Endothelial cell (in vitro differentiated cells): ENCODE data around the gene BICDL2. TPM values are rescaled to one million over a fixed set of nuclear protein-coding genes. Genes with fewer than 3 reads are reported as not detected.

Experiments used
- DNase-seq: peaks from one replicate; pipeline ENCODE4 v3.0.0; 2021; ENCODE audit warnings: low spot score
- H3K27ac Mint-ChIP-seq: one replicate; pipeline ENCODE4 v1.8.0; 2021; ENCODE audit warnings: mixed read lengths, inconsistent platforms; ENCODE audit not compliant: unreplicated experiment
- H3K27me3 Mint-ChIP-seq: one replicate; pipeline ENCODE4 v1.8.0; 2021; ENCODE audit warnings: mild to moderate bottlenecking, moderate library complexity, mixed read lengths, inconsistent platforms; ENCODE audit not compliant: unreplicated experiment
- H3K36me3 Mint-ChIP-seq: one replicate; pipeline ENCODE4 v1.8.0; 2021; ENCODE audit warnings: mild to moderate bottlenecking, low read depth, mixed read lengths, inconsistent platforms; ENCODE audit not compliant: unreplicated experiment
- H3K4me1 Mint-ChIP-seq: one replicate; pipeline ENCODE4 v1.8.0; 2021; ENCODE audit warnings: mild to moderate bottlenecking, mixed read lengths, inconsistent platforms; ENCODE audit not compliant: unreplicated experiment
- H3K4me3 Mint-ChIP-seq: one replicate; pipeline ENCODE4 v1.8.0; 2021; ENCODE audit warnings: mild to moderate bottlenecking, mixed read lengths, inconsistent platforms; ENCODE audit not compliant: unreplicated experiment
- H3K9me3 Mint-ChIP-seq: one replicate; pipeline ENCODE4 v1.8.0; 2021; ENCODE audit warnings: mixed read lengths, inconsistent platforms; ENCODE audit not compliant: unreplicated experiment
- total RNA-seq: library from RNA; stranded (reverse); fragmentation: NEBNext Ultra II Directional; extraction: Animal tissue kit (Norgen Biotek cat#: 25700); gene quantifications from one replicate; pipeline ENCODE4 v1.2.1, GENCODE V29; 2021; ENCODE audit not compliant: unreplicated experiment
- TF ChIP-seq, protein P1 (sequence below): fragments of 200-600 bp; sonication (generic); IDR thresholded peaks from one replicate; pipeline ENCODE4 v1.5.0; 2021; ENCODE audit warnings: antibody characterized with exemption; ENCODE audit not compliant: unreplicated experiment

Gene BICDL2
- total RNA-seq, 1 donor from 2014 or later: 0.13 TPM

DNA sequence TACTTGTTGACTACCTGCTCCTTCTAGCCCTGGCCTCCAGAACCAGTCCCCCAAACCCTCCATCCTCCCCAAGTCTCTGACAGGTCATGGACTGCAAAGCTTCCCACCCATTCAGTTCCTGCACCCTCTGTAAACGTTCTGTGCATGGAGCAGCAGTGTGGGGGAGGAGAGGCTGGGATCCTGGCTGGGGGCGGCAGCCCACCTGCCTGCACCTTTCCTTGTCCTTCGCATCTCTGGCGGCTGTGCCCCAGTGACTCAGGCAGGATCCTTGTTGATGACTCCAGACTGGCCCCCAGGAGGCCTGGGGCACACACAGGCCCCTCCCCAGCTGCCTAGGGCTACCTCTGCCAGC lies 54.9 kb downstream of the BICDL2 start:
- H3K36me3 Mint-ChIP-seq: no peaks in the 10 kb centered on the region
- peaks cover 7% of the 10 kb centered on the region for H3K27me3 Mint-ChIP-seq
- peak overlapping the region; percentile 51 for H3K4me3 Mint-ChIP-seq
- no peaks in the 10 kb centered on the region for H3K9me3 Mint-ChIP-seq
- TF ChIP-seq, protein P1, sequence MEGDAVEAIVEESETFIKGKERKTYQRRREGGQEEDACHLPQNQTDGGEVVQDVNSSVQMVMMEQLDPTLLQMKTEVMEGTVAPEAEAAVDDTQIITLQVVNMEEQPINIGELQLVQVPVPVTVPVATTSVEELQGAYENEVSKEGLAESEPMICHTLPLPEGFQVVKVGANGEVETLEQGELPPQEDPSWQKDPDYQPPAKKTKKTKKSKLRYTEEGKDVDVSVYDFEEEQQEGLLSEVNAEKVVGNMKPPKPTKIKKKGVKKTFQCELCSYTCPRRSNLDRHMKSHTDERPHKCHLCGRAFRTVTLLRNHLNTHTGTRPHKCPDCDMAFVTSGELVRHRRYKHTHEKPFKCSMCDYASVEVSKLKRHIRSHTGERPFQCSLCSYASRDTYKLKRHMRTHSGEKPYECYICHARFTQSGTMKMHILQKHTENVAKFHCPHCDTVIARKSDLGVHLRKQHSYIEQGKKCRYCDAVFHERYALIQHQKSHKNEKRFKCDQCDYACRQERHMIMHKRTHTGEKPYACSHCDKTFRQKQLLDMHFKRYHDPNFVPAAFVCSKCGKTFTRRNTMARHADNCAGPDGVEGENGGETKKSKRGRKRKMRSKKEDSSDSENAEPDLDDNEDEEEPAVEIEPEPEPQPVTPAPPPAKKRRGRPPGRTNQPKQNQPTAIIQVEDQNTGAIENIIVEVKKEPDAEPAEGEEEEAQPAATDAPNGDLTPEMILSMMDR: no peak
- H3K4me1 Mint-ChIP-seq: peaks cover 13% of the 10 kb centered on the region
- no peak for DNase-seq
- H3K27ac Mint-ChIP-seq: peak overlapping the region; percentile 25

DNA sequence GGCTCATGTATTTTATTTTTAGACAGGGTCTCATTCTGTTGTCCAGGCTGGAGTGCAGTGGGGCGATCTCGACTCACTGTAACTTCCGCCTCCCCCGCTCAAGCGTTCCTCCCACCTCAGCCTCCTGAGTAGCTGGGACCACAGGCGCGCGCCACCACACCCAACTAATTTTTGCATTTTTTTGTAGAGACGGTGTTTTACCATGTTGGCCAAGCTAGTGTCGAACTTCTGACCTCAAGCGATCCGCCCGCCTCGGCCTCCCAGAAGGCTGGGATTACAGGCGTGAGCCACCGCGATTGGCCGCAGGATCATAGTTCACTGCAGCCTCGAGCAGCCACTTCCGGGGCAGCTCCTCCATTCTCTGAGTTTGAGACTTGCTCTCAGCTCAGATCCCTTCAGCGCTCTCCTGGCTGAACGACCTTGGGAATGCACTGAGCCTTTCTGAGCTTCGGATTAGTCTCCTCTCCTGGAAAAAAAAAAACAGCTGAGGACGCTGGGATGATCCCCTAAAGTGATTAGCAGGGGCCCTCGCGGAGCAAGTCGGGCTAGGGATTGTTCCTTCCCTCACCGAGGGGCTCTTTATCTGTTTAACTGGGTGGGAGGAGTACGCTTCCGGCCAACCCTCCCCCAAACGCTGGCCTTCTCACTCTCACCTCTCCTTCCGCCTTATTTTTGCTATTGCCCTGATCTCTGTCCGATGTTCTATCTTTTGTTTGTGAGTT lies 55.4 kb downstream of the BICDL2 start:
- H3K9me3 Mint-ChIP-seq: no peaks in the 10 kb centered on the region
- TF ChIP-seq, protein P1: no peak
- no peak for DNase-seq
- peaks cover 13% of the 10 kb centered on the region for H3K4me1 Mint-ChIP-seq
- H3K36me3 Mint-ChIP-seq: no peaks in the 10 kb centered on the region
- H3K27me3 Mint-ChIP-seq: peaks cover 7% of the 10 kb centered on the region
- H3K4me3 Mint-ChIP-seq: peak overlapping the region; percentile 51
- H3K27ac Mint-ChIP-seq: peak overlapping the region; percentile 25

DNA sequence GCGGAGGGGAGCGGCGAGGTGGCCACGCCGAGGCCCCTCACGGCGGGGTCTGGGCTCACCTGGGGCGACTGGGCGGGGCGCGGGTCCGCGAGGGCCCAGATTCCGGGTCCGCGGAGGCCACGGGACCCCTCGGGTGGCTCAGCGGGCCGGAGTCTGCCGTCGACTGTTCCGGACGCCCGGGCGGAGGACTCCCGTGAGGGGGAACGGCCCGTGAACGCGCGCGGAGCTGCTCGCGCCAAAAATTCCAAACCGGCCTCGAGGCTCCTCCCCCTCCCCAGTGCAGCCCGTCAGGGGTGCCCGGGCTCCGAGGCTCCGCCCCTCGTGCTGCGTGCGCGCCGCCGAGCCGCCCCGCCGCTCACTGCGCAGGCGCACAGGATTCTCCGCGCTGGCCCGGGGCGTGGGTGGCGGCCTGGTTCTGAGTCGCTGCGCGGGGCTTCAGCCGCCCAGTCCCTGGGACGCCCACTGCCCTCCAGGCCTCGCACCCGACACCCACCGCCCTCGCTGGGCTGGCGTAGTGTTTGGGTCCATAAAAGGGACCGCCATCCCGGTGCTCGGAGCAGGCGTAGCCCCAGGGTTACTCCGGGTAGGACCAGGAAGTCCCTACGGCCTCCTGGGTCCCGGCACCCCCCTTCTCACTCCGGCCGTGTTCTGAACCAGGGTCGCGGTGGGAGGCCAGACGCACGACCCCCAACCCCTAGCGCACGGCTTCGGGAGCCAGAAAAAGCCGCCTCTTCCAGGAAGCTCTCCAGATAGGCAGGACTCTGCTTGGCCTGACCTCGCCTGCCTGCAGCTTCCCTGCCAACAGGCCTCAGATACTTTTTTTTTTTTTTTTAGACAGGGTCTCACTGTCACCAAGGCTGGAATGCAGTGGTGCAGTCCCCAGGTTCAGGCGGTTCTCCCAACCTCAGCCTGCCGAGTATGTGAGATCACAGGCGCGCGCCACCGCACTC lies 56.2 kb downstream of the BICDL2 start, which contains the start of gene PKMYT1:
Gene PKMYT1, minus strand, starts transcription at position 220 of the 950 bp plus-strand sequence. CDS start 789 bp downstream, outside the sequence.
- H3K36me3 Mint-ChIP-seq: no peaks in the 10 kb centered on the region
- peaks cover 13% of the 10 kb centered on the region for H3K4me1 Mint-ChIP-seq
- peak within 1 kb of the TSS; percentile 73 for H3K4me3 Mint-ChIP-seq
- TF ChIP-seq, protein P1: no peak
- DNase-seq: peak; percentile 95
- H3K9me3 Mint-ChIP-seq: no peaks in the 10 kb centered on the region
- peak within 1 kb of the TSS; percentile 24 for H3K27ac Mint-ChIP-seq
- peaks cover 7% of the 10 kb centered on the region for H3K27me3 Mint-ChIP-seq

DNA sequence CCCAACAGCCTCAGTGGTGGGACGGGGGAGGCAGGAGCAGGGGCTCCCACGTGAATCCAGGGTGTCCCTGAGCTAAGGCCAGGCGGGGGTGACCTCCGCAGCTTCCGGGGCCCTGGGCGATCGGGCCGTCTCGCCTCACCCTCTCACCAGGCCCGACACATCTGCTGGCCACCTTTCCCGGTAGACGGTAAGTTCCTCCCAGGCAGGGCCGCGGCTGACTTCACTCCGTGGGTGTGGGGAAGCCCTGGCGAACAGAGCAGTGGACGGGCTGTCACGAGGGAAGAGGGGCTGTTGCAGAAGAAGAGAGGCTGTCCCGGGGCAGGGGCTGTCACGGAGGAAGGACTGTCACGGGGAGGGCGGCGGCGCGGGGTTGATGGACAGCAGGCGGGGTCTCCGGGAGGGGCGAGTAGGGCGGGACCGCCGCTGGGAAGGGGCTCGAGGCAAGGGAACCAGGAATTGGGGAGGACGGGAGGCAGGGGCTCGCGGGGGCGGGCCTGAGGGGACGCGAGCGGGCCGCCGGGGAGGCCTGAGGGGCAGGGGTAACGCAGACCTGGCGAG lies 57.0 kb downstream of the BICDL2 start:
- Mint-ChIP-seq H3K4me1 (peaks cover 13% of the 10 kb centered on the region), H3K4me3 (peak overlapping the region; percentile 73), H3K36me3 (no peaks in the 10 kb centered on the region), H3K27ac (no peak overlapping the region), H3K27me3 (peaks cover 7% of the 10 kb centered on the region), H3K9me3 (no peaks in the 10 kb centered on the region)
- TF ChIP-seq, protein P1: no peak
- no peak for DNase-seq

Other genes with a start within 250 kb of the BICDL2 start
- gene PRSS33, start 249.4 kb downstream of the BICDL2 start, total RNA-seq: not detected
- gene PRSS41, start 238.5 kb downstream of the BICDL2 start, total RNA-seq: not detected
- not detected for gene PRSS21, start 219.7 kb downstream of the BICDL2 start, total RNA-seq
- gene ZG16B, start 206.6 kb downstream of the BICDL2 start, total RNA-seq: 1.3 TPM
- gene PRSS22, start 178.8 kb downstream of the BICDL2 start, total RNA-seq: 0.59 TPM
- 24.9 TPM for gene FLYWCH2, start 153.7 kb downstream of the BICDL2 start, total RNA-seq
- gene FLYWCH1, start 125.0 kb downstream of the BICDL2 start, total RNA-seq: 50.8 TPM
- gene KREMEN2, start 72.7 kb downstream of the BICDL2 start, total RNA-seq: not detected
- gene PAQR4, start 67.6 kb downstream of the BICDL2 start, total RNA-seq: 11.8 TPM
- 12.2 TPM for gene PKMYT1, start 56.5 kb downstream of the BICDL2 start, total RNA-seq
- gene CLDN9, start 24.0 kb downstream of the BICDL2 start, total RNA-seq: not detected
- 33.0 TPM for gene CLDN6, start 18.8 kb downstream of the BICDL2 start, total RNA-seq
- 3.0 TPM for gene TNFRSF12A, start 16.6 kb downstream of the BICDL2 start, total RNA-seq
- 28.7 TPM for gene HCFC1R1, start 13.0 kb downstream of the BICDL2 start, total RNA-seq
- gene THOC6, start 12.9 kb downstream of the BICDL2 start, total RNA-seq: 22.9 TPM
- gene MMP25, start 9.6 kb upstream of the BICDL2 start, total RNA-seq: 5.4 TPM
- gene IL32, start 28.7 kb upstream of the BICDL2 start, total RNA-seq: 1.7 TPM
- gene ZSCAN10, start 62.4 kb upstream of the BICDL2 start, total RNA-seq: 50.7 TPM
- gene ZNF205, start 75.6 kb upstream of the BICDL2 start, total RNA-seq: 22.8 TPM
- 10.1 TPM for gene ZNF213, start 98.1 kb upstream of the BICDL2 start, total RNA-seq
- not detected for gene OR1F1, start 151.3 kb upstream of the BICDL2 start, total RNA-seq
- 13.4 TPM for gene ZNF200, start 198.2 kb upstream of the BICDL2 start, total RNA-seq
- not detected for gene MEFV, start 219.7 kb upstream of the BICDL2 start, total RNA-seq
- 43.7 TPM for gene ZNF263, start 246.5 kb upstream of the BICDL2 start, total RNA-seq